ENCODE measurements around the gene LIPK.

GRCh38 chr10:88676283-88677060, 29.6 kb upstream of the LIPK start:
- no peak for TF ChIP-seq XRCC4 (IDR thresholded peaks at IDR 0.05; ENCODE audit: extremely low read depth, insufficient read depth, insufficient read length)
- TF ChIP-seq SAP30 (IDR thresholded peaks at IDR 0.05; ENCODE audit: borderline replicate concordance, insufficient read depth, low read depth, low read length, poor library complexity, severe bottlenecking) = no peak
- no peak for TF ChIP-seq ZNF655 (CRISPR knock-in tag; IDR thresholded peaks at IDR 0.05)
- no peak for TF ChIP-seq ATF3 (IDR thresholded peaks at IDR 0.05)
- no peak for TF ChIP-seq ATF3 (CRISPR knock-in tag; conservative IDR thresholded peaks at IDR 0.05)

Measured in K562 (cell line).